Suppressor macrophage treated with lipopolysaccharide for 4 hours (primary cell): Measurements from ENCODE around the gene PTPRM.

ENCODE experiments used
- DNase-seq: peaks from one replicate; pipeline ENCODE4 v3.0.0-alpha.2; 2020

Gene PTPRM

GRCh38 chr18:7766817-7767216, 199.7 kb downstream of the PTPRM start:
- DNase-seq = no peak

DNA sequence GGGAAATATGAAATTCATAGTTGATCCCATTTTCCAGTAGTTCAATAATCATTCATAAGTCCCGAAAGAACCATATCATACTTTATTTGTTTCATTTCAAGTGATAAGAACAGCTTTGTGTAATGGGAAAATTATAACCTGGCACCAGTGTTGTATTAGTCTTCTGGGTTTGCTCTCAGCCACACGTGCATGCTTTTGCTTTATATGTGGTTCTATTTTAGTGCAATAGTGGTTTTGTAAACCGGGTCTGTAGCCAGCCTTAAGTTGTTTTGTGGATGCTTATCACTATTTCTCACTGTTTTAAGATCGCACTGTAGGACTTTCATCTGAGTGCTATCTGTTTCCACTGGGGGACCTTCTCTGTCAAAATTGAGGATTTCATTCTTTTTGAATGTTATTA, 203.8 kb downstream of the PTPRM start:
- DNase-seq = no peak

GRCh38 chr18:7772510-7772888, 205.4 kb downstream of the PTPRM start:
- DNase-seq = no peak

GRCh38 chr18:7772951-7773350, 205.8 kb downstream of the PTPRM start:
- DNase-seq = no peak

DNA sequence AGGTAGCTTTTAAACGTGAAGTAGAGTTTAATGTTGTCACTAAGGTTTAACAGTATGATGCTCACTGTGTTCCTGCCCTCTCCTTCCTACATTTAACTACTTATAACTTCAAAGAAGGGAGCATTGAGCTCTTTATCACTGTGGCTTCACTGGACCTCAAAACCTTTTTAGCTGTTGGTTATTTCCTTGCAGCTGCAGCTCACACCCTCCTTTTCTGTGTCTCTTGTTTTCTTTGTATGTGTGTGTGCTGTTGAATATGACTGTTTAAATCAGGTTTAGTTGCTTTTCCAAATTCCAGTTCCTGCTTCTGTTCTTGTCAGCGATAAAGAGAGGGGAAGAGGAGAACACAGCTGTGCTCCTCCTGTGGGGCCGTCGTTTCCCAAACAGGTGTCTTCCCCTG, 208.0 kb downstream of the PTPRM start:
- no peak for DNase-seq

DNA sequence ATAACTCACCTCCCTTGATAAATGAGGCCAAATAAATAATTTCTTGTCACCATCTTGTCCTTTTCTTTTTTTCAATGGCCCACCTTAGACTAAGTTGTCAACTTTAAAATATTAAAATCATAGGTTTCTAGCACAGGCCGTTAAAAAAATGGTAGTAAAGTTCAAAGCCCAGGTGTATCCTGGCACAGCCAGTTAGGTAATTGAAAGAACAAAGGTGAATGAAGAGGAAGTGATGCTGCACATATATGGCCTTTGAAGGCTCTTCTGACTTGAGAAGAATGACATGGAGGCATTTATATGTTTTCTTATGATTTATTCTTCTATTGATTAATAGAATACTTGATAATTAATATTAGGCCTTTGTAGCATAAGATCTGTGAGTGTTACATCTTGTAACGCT, 208.7 kb downstream of the PTPRM start:
- no peak for DNase-seq

DNA sequence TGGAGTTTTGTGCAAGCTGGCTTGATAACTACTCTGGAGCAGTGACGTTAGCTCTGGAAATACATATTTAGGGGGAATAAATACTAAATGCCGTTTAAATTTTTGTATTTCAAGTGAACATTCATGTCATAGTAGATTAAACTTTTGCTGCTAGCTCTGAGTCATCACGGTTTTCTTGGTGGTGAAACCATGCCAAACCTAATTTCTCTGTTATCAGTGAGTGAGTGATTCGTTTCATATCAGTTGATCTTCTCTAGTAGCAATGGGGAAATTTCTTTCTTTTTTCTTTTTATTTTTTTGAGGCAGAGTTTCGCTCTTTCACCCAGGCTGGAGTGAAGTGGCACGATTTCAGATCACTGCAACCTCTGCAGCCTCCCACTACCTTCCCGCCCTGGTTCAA, 211.1 kb downstream of the PTPRM start:
- no peak for DNase-seq

DNA sequence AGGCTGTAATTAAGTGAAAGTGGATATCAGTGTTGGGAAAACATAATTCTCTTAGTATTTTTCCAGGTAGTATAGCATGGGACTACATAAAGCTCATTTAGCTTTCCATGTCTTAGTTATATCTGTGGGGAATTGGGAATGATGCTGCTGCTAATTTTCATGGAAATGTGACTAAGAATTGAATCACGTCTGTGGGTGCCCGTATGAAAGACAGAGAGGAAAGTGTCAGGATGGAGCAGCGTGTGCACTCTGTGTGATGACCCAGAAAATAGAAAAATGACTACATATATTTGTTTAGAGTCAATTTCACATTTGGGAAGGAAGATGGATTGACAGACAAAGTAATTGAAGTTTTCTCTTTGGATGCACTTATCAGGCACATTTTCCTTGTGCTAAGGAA, 212.1 kb downstream of the PTPRM start:
- no peak for DNase-seq

DNA sequence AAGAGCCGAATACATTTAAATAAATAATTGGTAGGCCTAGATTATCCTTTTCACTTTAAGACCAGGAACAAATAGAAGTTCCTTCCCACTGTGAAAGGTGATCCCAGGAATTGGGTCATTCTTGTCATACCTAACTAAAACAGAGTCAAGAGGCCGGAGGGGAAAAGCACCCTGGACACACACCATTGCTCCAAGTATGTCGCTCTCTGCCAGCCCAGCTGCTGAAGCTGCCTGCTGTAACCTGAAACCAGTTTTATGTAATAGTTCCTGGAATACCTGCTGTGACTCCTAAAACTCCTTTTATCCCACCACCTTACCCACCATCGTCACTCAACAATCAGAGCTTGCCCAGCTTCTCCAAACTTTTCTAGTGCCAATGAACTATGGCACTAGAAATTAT, 217.1 kb downstream of the PTPRM start:
- DNase-seq = no peak

DNA sequence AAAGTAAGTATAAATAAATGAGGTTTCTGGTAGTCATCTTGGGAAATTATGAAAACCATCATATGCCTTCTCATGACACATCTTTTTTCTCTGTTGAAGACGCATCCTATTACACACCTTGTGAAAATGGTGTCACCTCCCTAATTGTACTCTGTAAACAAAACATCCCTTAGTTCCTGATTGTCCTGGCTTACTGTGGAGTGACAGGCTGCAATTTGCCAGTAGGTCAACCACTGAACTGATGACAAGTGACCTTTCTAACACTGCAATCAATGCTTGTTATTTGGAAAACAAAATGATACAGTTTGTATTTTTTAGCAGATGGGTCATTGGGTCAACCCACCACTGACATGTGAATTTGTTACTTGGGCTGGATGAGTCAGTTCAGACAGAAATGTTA, 219.5 kb downstream of the PTPRM start:
- DNase-seq = no peak

DNA sequence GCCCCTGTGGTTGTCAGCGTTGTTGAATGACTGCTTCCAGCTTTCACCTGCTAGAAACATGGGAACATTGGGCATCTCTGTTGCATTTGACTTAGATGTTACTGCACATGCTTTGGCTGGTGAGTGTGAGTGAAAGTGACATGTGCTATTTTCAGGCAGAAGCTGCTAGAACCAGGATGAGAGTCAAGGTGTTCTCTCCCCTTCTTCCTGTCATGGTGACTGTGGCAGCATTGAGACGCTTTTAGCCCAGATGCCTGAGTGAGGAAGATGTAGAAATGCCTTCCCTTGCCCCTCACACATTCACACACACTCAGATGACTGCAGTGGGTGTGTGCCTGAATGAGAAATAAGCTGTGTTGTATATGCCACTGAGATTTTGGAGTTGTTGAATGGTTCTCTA, 220.2 kb downstream of the PTPRM start:
- DNase-seq = no peak

DNA sequence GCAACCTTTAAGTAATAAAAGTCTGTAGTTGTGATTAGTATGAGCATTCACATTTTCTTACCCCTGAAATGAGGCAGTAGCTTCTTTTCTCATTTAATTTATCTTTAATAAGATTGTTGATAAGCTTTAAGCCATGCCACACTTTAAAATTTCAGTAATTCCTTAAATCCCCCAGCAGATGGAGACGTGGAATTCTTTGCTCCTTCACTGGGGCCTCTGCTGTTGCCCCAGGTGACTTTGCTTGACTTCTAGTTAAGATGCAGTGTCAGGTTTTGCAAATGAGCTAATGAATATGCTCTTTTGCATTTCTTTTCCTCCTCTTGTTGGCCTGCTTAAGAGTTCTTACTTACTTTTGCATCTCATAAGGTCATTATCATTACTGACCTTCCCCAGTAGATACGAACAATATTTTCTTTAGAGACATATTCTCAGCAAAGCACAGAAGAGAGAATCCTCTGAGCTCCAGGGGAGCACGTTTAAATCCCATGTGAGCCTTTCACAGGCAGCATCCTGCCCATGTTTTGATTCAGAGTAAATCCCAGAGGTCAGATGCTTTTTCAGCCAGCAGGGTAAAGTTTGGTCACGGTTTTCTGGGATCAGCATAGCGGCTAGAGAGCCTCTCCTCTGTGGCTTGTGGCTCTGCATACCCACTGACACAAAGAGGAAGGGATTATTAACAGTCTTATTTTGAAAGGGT, 222.9 kb downstream of the PTPRM start:
- no peak for DNase-seq

DNA sequence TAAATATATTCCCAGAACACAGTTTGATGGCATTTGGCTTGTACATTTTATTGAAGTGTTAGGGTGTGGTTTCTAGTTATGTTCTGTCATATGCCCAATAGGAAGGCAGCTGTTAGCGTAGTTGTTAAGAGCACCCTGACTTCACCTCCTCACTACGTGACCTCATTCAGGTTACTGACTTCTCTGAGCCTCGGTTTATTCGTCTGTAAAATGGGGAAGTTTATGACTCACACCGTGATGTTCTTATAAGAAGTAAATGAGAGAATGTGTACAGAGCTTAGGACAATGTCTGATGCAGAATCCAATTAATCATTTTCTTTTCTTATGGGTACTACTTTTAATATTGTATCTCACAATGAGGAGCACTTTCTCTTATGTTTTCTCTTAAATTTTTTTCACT, 226.0 kb downstream of the PTPRM start:
- DNase-seq = no peak

DNA sequence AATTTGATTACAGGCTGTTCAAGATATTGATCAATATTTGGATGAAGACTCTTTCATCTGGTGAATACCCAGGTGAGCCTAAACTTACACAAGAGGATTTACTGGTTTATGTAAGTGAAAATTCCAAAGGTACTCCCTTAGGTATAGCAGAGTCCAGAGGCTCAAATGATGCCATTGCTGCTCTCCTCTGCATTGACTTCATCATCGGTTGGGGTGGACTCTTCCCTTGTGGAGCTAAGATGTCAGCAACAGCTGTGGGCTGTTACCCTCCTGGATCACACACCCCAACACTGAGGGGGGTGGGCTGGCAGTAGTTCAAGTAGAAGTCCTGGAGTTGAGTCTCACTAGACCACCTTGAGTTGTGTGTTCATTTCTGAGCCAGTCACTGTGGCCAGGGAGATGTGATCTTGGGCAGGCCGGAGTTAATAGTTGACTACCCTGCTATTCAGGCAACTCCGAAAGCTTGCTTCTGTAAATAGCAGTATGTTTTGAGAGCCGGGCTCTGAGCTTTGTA, 236.9 kb downstream of the PTPRM start:
- no peak for DNase-seq

DNA sequence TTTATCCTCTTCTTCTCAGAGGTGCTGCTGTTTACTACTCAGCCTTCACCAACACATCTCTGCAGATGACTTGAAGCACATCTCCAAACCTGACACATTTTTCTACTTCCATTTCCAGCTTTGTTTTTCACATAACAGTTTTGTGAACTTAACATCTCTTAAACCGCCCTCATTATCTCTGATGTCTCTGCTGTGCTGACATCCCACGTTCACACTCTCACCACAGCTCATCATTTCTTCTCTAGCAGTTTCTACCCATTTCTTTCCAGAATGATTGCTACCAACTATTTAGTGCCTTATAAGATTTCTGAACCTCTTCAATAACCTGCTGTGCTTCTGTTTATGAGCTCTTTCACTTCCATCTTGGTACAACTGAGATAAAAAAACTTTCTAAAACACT, 238.0 kb downstream of the PTPRM start:
- no peak for DNase-seq

DNA sequence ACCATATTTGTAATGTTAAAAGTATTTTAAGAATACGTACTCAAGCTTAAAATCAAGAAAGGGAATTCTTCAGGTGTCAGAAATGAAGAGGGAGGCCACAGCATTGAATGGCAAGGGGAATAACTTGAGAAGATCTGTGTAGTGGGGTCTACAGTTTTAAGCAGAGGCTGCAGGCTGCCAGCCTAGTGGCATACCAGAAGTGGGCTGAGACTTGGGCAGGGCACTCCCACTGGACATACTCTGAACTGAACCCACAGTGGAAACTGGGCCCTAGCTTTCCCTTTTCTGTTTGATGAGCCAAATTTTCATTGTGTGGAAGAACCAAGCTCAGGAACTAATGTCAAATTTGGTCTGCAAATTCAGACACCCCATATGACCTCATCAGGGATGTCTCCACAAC, 238.8 kb downstream of the PTPRM start:
- no peak for DNase-seq

GRCh38 chr18:7807936-7808453, 240.9 kb downstream of the PTPRM start:
- no peak for DNase-seq

GRCh38 chr18:7808992-7809391, 241.9 kb downstream of the PTPRM start:
- no peak for DNase-seq

DNA sequence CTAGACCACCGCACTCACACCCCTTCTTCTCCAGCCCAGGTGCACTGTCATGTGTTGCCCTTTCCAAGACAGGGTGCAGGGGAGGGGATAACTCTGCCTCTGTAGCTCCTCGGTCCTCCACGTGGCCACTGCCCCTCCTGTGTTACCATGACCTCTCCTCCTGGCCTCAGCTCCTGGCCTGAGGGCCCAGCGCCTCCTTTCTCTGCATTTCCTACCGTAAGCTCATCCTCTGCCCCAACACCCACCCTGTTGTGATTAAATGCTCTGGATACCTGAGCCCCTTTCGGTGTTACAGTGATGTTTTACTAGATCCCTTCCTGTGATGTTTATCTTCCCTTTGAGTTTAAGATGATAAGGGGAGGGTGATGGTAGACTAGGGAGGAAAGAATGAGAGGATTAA, 242.3 kb downstream of the PTPRM start:
- no peak for DNase-seq

DNA sequence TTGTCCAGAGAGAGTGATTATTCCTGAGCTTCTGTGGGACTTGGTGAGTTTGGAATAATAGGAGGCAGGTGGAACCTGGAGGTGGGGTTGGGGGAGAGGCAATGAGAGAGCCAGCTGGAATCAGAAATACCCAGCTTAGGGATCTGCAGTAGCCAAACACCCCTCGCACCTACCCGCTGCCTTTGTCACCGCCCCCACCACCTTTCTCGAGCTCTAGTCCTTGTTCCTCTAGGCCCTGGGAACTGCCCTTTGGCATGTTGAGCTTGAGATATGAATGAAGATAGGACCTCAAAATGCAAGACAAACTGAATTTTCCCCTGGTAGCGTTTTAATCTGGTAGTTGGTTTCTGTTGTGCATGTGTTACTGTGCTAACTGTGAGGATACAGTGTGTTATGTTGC, 242.9 kb downstream of the PTPRM start:
- no peak for DNase-seq

GRCh38 chr18:7812431-7813063, 245.4 kb downstream of the PTPRM start:
- no peak for DNase-seq

- no peak for DNase-seq
Observed at GRCh38 chr18:7813131-7813530, 246.0 kb downstream of the PTPRM start.

DNA sequence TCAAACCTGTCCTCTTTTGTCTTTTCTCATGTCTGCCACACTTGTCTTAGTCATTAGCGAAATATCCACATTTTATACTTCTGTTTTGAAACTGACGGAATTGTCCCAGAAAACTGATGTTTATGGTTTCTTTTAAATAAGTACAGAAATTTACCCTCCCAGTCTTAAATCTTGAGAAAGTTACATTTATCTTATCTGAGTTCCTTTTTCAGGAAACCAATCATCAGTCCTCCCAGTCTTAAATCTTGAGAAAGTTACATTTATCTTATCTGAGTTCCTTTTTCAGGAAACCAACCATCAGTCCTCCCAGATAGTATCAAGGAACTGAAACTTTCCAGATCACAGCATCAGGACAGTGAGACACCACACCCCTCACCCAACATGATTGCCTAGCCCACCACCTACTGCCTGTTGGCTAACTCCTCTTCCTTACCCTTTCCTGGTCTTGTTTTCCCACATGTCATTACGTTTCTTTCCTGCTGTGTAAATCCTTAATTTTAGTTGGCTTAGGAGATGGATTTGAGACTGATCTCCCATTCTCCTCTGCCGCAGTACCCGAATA, 247.7 kb downstream of the PTPRM start:
- no peak for DNase-seq

GRCh38 chr18:7815787-7816186, 248.7 kb downstream of the PTPRM start:
- DNase-seq = no peak
